GM12892 (cell line): ENCODE measurements around the gene GSDMA.

Experiments used
- POLR2A ChIP-seq: IDR thresholded peaks from 2 replicates; pipeline ENCODE4 v1.6.1; 2011; ENCODE audit warnings: low read depth, low read length, control low read depth
- POLR2AphosphoS5 ChIP-seq: IDR thresholded peaks from 2 replicates; pipeline ENCODE4 v1.6.1; 2011; ENCODE audit warnings: low read depth, low read length, control low read depth
- TAF1 ChIP-seq: IDR thresholded peaks from 2 replicates; pipeline ENCODE4 v1.6.1; 2011; ENCODE audit warnings: low read depth, mild to moderate bottlenecking, control low read depth, low read length, borderline replicate concordance

GRCh38 chr17:39980351-39981206 lies 17.8 kb downstream of the GSDMA start, which contains the start of gene PSMD3:
- TF ChIP-seq POLR2A: peak; percentile 81
- TF ChIP-seq TAF1: peak; percentile 87
- TF ChIP-seq POLR2AphosphoS5: peak; percentile 79
